MCF 10A (cell line): ENCODE results near the gene LIF. TPM values are rescaled to one million over a fixed set of nuclear protein-coding genes. Genes with fewer than 3 reads are reported as not detected.

Experiments
- BruUV-seq: library from RNA; stranded (reverse); fragments of 400-500 nt; replicated peaks from 2 replicates; lab custom pipeline; 2021; lab: Mats Ljungman, UMichigan
- CTCF ChIA-PET: fragments of 300-600 bp; sonication (Branson Sonifier 250); formaldehyde crosslinking; extraction: SDS; loops from one replicate; lab custom pipeline; 2021; ENCODE audit warnings: antibody characterized with exemption, inconsistent platforms; lab: Yijun Ruan, JAX
- POLR2A ChIA-PET: fragments of 300-600, 350-650 bp; sonication (Branson Sonifier 250); formaldehyde crosslinking; extraction: SDS; loops from one replicate; lab custom pipeline; 2020; ENCODE audit warnings: antibody characterized with exemption, inconsistent platforms; lab: Yijun Ruan, JAX
- DNase-seq: peaks from one replicate; pipeline ENCODE4 v3.0.0-alpha.2; 2018; ENCODE audit not compliant: unreplicated experiment
- H3K27ac Mint-ChIP-seq: one replicate; pipeline ENCODE4 v1.8.0; 2022; ENCODE audit warnings: mild to moderate bottlenecking, low read depth, mixed read lengths; ENCODE audit not compliant: unreplicated experiment
- H3K27me3 Mint-ChIP-seq: one replicate; pipeline ENCODE4 v1.8.0; 2022; ENCODE audit warnings: mixed read lengths; ENCODE audit not compliant: insufficient read depth, unreplicated experiment
- H3K36me3 Mint-ChIP-seq: one replicate; pipeline ENCODE4 v1.8.0; 2022; ENCODE audit warnings: mild to moderate bottlenecking, moderate library complexity, mixed read lengths; ENCODE audit not compliant: insufficient read depth, unreplicated experiment
- H3K4me1 Mint-ChIP-seq: one replicate; pipeline ENCODE4 v1.8.0; 2022; ENCODE audit warnings: mixed read lengths; ENCODE audit not compliant: insufficient read depth, unreplicated experiment
- H3K4me3 Mint-ChIP-seq: one replicate; pipeline ENCODE4 v1.8.0; 2022; ENCODE audit warnings: mild to moderate bottlenecking, moderate library complexity, mixed read lengths; ENCODE audit not compliant: unreplicated experiment
- H3K9me3 Mint-ChIP-seq: one replicate; pipeline ENCODE4 v1.8.0; 2022; ENCODE audit warnings: mixed read lengths; ENCODE audit not compliant: unreplicated experiment
- intact Hi-C: fragments of 100-400 bp; cut with micrococcal nuclease; formaldehyde crosslinking; loops from 2 replicates; pipeline ENCODE4 v1.14.1; 2022
- total RNA-seq: library from RNA; stranded (reverse); gene quantifications from 2 replicates; pipeline ENCODE4 v1.2.3, GENCODE V29; 2022
- TF ChIP-seq, protein P1 (sequence below): fragments of 200-600 bp; IDR thresholded peaks from one replicate; pipeline ENCODE4 v1.8.0; 2022; ENCODE audit warnings: antibody characterized with exemption, mild to moderate bottlenecking; ENCODE audit not compliant: unreplicated experiment

Gene LIF
- total RNA-seq, 1 experiment from 2014 or later = 19.3 TPM

DNA sequence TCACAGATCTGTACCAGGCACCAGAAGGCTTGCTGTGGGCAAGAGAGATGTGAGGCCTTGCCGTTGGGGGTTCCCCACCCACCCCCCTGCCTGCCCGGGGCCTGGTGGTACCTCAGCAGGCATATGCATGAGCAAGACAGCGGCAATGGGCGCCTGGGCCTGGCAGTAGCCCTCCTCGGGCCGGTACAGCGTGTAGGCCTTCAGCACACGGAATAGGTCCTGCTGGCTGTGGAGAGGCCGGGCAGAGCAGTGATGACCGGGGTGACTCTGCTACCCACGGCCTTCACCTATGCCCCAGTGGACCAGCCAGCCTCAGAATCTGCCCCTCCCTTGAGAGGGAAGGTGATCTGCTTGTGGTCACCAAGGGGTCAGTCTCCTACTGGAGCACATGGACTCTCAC is 48.3 kb upstream of the LIF start:
- TF ChIP-seq, protein P1, sequence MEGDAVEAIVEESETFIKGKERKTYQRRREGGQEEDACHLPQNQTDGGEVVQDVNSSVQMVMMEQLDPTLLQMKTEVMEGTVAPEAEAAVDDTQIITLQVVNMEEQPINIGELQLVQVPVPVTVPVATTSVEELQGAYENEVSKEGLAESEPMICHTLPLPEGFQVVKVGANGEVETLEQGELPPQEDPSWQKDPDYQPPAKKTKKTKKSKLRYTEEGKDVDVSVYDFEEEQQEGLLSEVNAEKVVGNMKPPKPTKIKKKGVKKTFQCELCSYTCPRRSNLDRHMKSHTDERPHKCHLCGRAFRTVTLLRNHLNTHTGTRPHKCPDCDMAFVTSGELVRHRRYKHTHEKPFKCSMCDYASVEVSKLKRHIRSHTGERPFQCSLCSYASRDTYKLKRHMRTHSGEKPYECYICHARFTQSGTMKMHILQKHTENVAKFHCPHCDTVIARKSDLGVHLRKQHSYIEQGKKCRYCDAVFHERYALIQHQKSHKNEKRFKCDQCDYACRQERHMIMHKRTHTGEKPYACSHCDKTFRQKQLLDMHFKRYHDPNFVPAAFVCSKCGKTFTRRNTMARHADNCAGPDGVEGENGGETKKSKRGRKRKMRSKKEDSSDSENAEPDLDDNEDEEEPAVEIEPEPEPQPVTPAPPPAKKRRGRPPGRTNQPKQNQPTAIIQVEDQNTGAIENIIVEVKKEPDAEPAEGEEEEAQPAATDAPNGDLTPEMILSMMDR = no peak
- Mint-ChIP-seq H3K27me3 (no peaks in the 10 kb centered on the region), H3K36me3 (peaks cover 14% of the 10 kb centered on the region), H3K27ac (no peak overlapping the region), H3K4me1 (no peaks in the 10 kb centered on the region), H3K9me3 (no peaks in the 10 kb centered on the region), H3K4me3 (no peak overlapping the region)
- no TSS peak for BruUV-seq
- DNase-seq = no peak
- CTCF ChIA-PET = interaction anchor here (0.7 to 1.0 kb wide), 4 partner anchors 13 to 187 kb away, joined by 3 read pairs; no protein-coding TSS in a partner anchor
- intact Hi-C loops = no loop called here
- POLR2A ChIA-PET = interaction anchor here (0.8 kb wide), 1 partner anchor 16 kb away, joined by 3 read pairs; no protein-coding TSS in a partner anchor

DNA sequence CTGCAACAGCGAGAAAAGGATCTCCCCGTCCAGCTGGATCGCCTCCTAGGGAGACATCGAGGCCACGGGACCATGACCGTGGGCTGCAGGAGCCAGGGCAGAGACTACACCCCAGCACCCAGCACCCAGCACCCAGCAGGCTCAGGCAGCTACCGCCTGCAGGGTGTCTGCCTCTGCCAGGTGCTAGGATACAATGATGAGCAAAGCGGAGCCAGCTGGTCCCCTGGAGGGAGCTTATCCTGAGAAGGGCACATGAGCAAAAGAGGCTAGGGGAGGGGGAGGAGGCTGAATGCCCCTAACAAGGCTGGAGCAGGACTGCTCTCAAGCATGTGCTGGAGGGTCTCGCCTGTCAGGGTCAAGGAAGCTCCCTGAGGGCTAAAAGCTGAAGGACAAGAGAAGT is 47.5 kb upstream of the LIF start:
- Mint-ChIP-seq H3K4me3 (no peak overlapping the region), H3K36me3 (peaks cover 14% of the 10 kb centered on the region), H3K4me1 (no peaks in the 10 kb centered on the region), H3K27ac (no peak overlapping the region), H3K9me3 (no peaks in the 10 kb centered on the region), H3K27me3 (no peaks in the 10 kb centered on the region)
- ChIA-PET POLR2A (interaction anchor here (0.6 to 1.2 kb wide), 4 partner anchors 16 to 448 kb away, joined by 3 read pairs; no protein-coding TSS in a partner anchor), CTCF (interaction anchor here (0.6 kb wide), 2 partner anchors 119 to 187 kb away, joined by 3 to 4 read pairs; no protein-coding TSS in a partner anchor)
- BruUV-seq = no TSS peak
- intact Hi-C loops = no loop called here
- DNase-seq = no peak
- TF ChIP-seq, protein P1 = no peak

DNA sequence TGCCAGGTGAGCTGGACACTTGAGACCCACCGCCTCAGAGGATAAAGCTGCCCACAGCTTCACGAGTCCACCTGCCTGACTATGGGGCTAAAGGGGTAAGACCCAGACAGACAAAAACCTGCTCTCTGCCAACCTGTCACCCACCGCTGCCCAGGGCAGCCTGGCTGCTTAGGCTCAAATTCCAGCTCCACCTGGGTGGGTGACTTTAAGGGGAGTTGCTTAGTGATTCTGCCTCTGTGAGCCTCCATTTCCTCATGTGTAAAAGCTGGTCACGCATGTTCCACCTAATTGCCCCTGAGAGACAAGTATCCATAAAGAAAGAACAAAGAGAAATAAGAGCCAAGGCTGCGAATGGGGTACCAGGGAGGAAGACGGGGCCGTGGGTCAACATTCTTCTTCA is 46.5 kb upstream of the LIF start:
- H3K36me3 Mint-ChIP-seq = peaks cover 3% of the 10 kb centered on the region
- H3K9me3 Mint-ChIP-seq = no peaks in the 10 kb centered on the region
- POLR2A ChIA-PET = interaction anchor here (1.9 kb wide), 1 partner anchor 19 kb away, joined by 6 read pairs; no protein-coding TSS in a partner anchor
- no peak overlapping the region for H3K27ac Mint-ChIP-seq
- TF ChIP-seq, protein P1 = no peak
- intact Hi-C loops = no loop called here
- H3K4me3 Mint-ChIP-seq = no peak overlapping the region
- CTCF ChIA-PET = no interaction called here
- DNase-seq = no peak
- H3K27me3 Mint-ChIP-seq = no peaks in the 10 kb centered on the region
- H3K4me1 Mint-ChIP-seq = no peaks in the 10 kb centered on the region
- BruUV-seq = no TSS peak

DNA sequence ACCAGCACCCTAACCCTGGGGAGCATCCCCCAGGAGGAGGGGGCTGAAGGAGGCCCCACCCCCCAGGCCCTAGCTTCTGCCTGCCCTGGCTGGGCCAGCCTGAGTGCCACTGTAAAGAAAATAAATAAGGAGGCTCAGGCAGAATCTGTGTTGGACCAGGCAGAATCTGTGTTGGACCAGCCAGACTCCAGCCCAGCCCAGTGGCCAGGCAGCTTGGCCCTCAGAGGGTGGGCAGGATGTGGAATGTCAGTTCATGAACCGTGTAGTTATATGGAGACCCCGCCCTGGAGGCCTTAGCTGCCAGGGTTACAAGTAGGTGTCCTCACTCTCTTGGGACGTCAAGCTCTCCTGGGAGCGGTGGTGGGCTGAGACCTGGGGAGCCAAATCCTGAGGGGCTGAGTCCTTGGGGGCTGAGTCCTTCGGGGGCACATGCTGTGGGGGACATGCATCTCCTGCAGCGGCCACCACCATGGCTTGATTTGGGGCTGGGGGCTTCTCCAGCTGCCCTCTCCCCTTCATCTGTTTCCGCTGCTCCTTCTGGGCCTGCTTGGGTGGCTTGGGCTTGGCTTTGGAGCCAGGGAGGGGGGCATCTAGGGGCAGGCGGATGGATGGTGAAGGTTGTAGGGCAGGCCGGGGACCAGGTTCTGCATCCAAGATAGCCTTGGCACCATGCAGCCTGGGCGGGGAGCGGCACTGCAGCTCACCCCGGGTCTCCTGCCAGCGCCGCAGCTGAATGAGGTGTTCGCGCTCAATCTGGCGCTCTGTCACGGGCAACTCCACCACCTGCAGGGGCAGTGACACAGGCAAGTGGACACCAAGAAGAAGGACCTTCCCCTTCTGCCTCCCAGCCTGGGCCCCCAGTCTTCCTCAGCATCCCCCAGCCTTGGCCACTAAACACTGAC is 45.8 kb upstream of the LIF start:
- CTCF ChIA-PET = interaction anchor here (0.7 to 1.5 kb wide), 5 partner anchors 10 to 448 kb away, joined by 3 to 6 read pairs (median 4); no protein-coding TSS in a partner anchor
- TF ChIP-seq, protein P1 = no peak
- no peaks in the 10 kb centered on the region for H3K36me3 Mint-ChIP-seq
- no peaks in the 10 kb centered on the region for H3K27me3 Mint-ChIP-seq
- no peak for DNase-seq
- H3K4me3 Mint-ChIP-seq = no peak overlapping the region
- H3K4me1 Mint-ChIP-seq = no peaks in the 10 kb centered on the region
- H3K9me3 Mint-ChIP-seq = no peaks in the 10 kb centered on the region
- no TSS peak for BruUV-seq
- intact Hi-C loops = no loop called here
- no peak overlapping the region for H3K27ac Mint-ChIP-seq
- POLR2A ChIA-PET = interaction anchor here (0.6 to 6.0 kb wide), 6 partner anchors 20 to 1084 kb away, joined by 3 to 109 read pairs (median 20); partner anchors contain the start of genes CCDC157, SF3A1 and TBC1D10A
